Measurements from ENCODE around the gene CCNK. TPM values are rescaled to one million over a fixed set of nuclear protein-coding genes. Genes with fewer than 3 reads are reported as not detected.
A peak's percentile ranks its signal among the peaks of the same experiment; 100 is the strongest.

The CCNK gene
- total and polyA plus RNA-seq, 8 donors = 43.2 to 52.5 (median 45.9) TPM

DNA sequence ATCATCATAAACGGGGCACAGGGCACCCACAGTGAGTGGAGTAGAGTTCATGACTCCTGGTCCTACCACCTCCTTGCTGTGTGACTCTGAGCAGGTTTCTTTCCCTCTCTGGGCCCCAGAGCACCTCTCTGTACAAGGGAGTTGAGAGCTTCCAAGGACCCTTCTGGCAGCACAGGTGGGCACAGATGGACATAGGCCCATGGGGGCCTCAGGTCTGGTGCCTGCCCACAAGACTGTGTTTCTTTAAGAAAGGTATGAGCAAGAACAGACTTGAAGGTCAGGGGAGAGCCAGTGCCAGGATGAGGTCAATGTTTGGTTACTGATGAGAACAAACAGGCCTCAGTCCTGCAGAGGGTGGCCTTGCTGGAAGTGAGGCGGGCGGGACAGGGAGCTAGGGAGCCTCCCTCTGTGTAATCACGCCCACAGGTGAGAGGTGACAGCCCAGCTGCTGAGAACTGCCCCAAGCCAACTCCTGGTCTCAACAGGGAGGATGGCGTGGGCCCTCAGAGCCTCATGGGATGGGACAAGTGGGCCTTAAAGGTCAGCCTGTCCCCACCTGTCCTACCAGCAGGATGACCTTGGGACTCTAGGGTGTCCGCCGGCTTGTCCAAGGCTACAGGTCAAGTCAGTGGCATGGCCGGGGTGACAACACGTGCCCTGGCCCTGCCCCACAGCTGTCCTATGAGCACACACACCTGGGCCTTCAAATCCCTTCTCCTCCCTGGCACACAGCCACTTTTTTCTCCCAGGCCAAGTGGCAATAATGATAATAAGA is 73.7 kb downstream of the CCNK start:
- Histone ChIP-seq H3K36me3 (no peaks in the 10 kb centered on the region), H3K27ac (no peak overlapping the region), H3K9me3 (no peaks in the 10 kb centered on the region), H3K27me3 (no peaks in the 10 kb centered on the region), H3K4me3 (no peak overlapping the region), H3K4me1 (peaks cover 0 to 5% of the 10 kb centered on the region in 2 donors)
- no peak for DNase-seq
- intact Hi-C loops (cut with DNase I) = no loop called here
- TF ChIP-seq, protein P1, sequence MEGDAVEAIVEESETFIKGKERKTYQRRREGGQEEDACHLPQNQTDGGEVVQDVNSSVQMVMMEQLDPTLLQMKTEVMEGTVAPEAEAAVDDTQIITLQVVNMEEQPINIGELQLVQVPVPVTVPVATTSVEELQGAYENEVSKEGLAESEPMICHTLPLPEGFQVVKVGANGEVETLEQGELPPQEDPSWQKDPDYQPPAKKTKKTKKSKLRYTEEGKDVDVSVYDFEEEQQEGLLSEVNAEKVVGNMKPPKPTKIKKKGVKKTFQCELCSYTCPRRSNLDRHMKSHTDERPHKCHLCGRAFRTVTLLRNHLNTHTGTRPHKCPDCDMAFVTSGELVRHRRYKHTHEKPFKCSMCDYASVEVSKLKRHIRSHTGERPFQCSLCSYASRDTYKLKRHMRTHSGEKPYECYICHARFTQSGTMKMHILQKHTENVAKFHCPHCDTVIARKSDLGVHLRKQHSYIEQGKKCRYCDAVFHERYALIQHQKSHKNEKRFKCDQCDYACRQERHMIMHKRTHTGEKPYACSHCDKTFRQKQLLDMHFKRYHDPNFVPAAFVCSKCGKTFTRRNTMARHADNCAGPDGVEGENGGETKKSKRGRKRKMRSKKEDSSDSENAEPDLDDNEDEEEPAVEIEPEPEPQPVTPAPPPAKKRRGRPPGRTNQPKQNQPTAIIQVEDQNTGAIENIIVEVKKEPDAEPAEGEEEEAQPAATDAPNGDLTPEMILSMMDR (IDR thresholded peaks at IDR 0.05) = no peak
- ATAC-seq = peak; percentile 66

GRCh38 chr14:99556134-99556791 is 75.1 kb downstream of the CCNK start:
- DNase-seq (no peak), ATAC-seq (no peak)
- Histone ChIP-seq H3K9me3 (no peaks in the 10 kb centered on the region), H3K27ac (no peak overlapping the region), H3K4me3 (no peak overlapping the region), H3K27me3 (no peaks in the 10 kb centered on the region), H3K36me3 (no peaks in the 10 kb centered on the region), H3K4me1 (peaks cover 0 to 8% of the 10 kb centered on the region in 2 donors)
- intact Hi-C loops (cut with DNase I) = no loop called here
- TF ChIP-seq, protein P1 (IDR thresholded peaks at IDR 0.05) = no peak

GRCh38 chr14:99559286-99559990 is 78.2 kb downstream of the CCNK start:
- TF ChIP-seq, protein P1 (IDR thresholded peaks at IDR 0.05) = no peak
- ATAC-seq = no peak
- H3K36me3 ChIP-seq = no peaks in the 10 kb centered on the region
- H3K9me3 ChIP-seq = no peaks in the 10 kb centered on the region
- no peaks in the 10 kb centered on the region for H3K27me3 ChIP-seq
- intact Hi-C loops (cut with DNase I) = no loop called here
- no peak overlapping the region for H3K4me3 ChIP-seq
- DNase-seq = no peak
- peaks cover 10 to 27% of the 10 kb centered on the region in 2 donors for H3K4me1 ChIP-seq
- H3K27ac ChIP-seq = no peak overlapping the region

DNA sequence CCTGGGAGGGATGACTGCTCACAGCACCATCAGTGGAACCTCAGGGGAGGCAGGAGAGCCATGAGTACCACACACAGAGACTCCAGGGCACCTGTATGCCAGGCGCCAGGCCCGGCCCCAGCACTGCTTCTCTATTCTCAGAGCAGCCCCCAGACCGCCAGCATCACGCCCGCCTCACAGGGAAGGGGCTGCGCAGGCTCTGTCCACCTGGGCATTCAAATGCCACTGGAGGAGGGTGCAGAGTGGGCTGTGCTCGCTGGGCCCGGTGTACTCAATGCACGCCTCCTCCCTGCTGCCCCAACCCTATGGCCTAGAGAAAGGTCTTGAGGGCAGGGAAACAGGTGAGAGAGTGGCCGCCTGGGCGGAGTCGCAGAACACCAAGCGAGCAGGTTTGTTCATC is 79.2 kb downstream of the CCNK start:
- peaks cover 11 to 28% of the 10 kb centered on the region in 2 donors for H3K4me1 ChIP-seq
- no peaks in the 10 kb centered on the region for H3K27me3 ChIP-seq
- intact Hi-C loops (cut with DNase I) = loop anchor here in 1 of 2 donors (10.0 kb wide), 1 partner anchor 64 kb away; no protein-coding TSS in a partner anchor
- TF ChIP-seq, protein P1 (IDR thresholded peaks at IDR 0.05) = no peak
- no peaks in the 10 kb centered on the region for H3K36me3 ChIP-seq
- no peaks in the 10 kb centered on the region for H3K9me3 ChIP-seq
- H3K4me3 ChIP-seq = no peak overlapping the region
- no peak for ATAC-seq
- no peak overlapping the region for H3K27ac ChIP-seq
- DNase-seq = no peak
